Activated CD8-positive, alpha-beta memory T cell treated with anti-CD3 and anti-CD28 coated beads for 48 hours (primary cell): ENCODE results near the gene CD28.
"Not testable (repeated sequence)": the region's sequence is repeated elsewhere in the genome, so short reads cannot be mapped to it uniquely, and the experiment has no call there.

Experiments used
- DNase-seq, 3 experiments: peaks; one replicate each; pipeline ENCODE4 v3.0.0-alpha.2; 2020; ENCODE audit warnings: low read depth in 2 of 3, low spot score in 2 of 3

CD28 gene

GRCh38 chr2:203743441-203743981 lies 37.1 kb downstream of the CD28 start:
- DNase-seq, result no peak

- no peak for DNase-seq
Measured at GRCh38 chr2:203744091-203744490, 37.7 kb downstream of the CD28 start.

GRCh38 chr2:203745267-203745666 lies 38.8 kb downstream of the CD28 start:
- DNase-seq, result no peak

GRCh38 chr2:203748331-203749126 lies 42.1 kb downstream of the CD28 start:
- DNase-seq, result no peak

GRCh38 chr2:203750346-203751068 lies 44.1 kb downstream of the CD28 start:
- no peak for DNase-seq

GRCh38 chr2:203751685-203752271 lies 45.3 kb downstream of the CD28 start:
- no peak for DNase-seq

- no peak for DNase-seq
Measured at GRCh38 chr2:203756161-203756560, 49.7 kb downstream of the CD28 start.

- no peak for DNase-seq
Measured at GRCh38 chr2:203758841-203759689, 52.6 kb downstream of the CD28 start.

- DNase-seq, result no peak
Measured at GRCh38 chr2:203759690-203760365, 53.4 kb downstream of the CD28 start.

- DNase-seq, result no peak
Measured at GRCh38 chr2:203761121-203761520, 54.7 kb downstream of the CD28 start.

GRCh38 chr2:203763241-203763937 lies 57.0 kb downstream of the CD28 start:
- DNase-seq, result no peak

- no peak for DNase-seq
Measured at GRCh38 chr2:203763938-203764664, 57.7 kb downstream of the CD28 start.

GRCh38 chr2:203772456-203773165 lies 66.2 kb downstream of the CD28 start:
- DNase-seq, result no peak

GRCh38 chr2:203774760-203775159 lies 68.3 kb downstream of the CD28 start:
- no peak for DNase-seq

GRCh38 chr2:203775684-203776083 lies 69.2 kb downstream of the CD28 start:
- DNase-seq, result no peak

- DNase-seq, result no peak
Measured at GRCh38 chr2:203777030-203777429, 70.6 kb downstream of the CD28 start.

GRCh38 chr2:203779477-203780073 lies 73.1 kb downstream of the CD28 start:
- not testable (repeated sequence) for DNase-seq

- no peak for DNase-seq
Measured at GRCh38 chr2:203780231-203780630, 73.8 kb downstream of the CD28 start.
